PC-9 (cell line): ENCODE measurements around the gene TMEM9B. TPM values are rescaled to one million over a fixed set of nuclear protein-coding genes. Genes with fewer than 3 reads are reported as not detected.

Source experiments
- BruUV-seq: library from RNA; stranded (reverse); fragments of 400-500 nt; replicated peaks from 2 replicates; lab custom pipeline; 2021; lab: Mats Ljungman, UMichigan
- CTCF ChIA-PET: fragments of 300-600 bp; sonication (Branson Sonifier 250); formaldehyde crosslinking; loops from one replicate; lab custom pipeline; 2022; ENCODE audit warnings: antibody characterized with exemption; lab: Charles Lee
- POLR2A ChIA-PET: fragments of 300-600 bp; sonication (Branson Sonifier 250); formaldehyde crosslinking; loops from one replicate; lab custom pipeline; 2022; ENCODE audit warnings: antibody characterized with exemption; ENCODE audit not compliant: unreplicated experiment; lab: Charles Lee
- DNase-seq, 2 experiments: peaks; one replicate each; pipeline versions ENCODE4 v3.0.0 to v3.0.0-alpha.2; 2015 to 2022; ENCODE audit warnings: mixed read lengths in 1 of 2
- H2AFZ ChIP-seq: fragments of 200-600 bp; sonication (generic); 2 replicates; pipeline ENCODE4 v1.8.1; 2017; ENCODE audit warnings: antibody characterized with exemption
- H3F3A ChIP-seq: fragments of 200-600 bp; sonication (generic); 2 replicates; pipeline ENCODE4 v1.8.1; 2017; ENCODE audit warnings: antibody characterized with exemption, mild to moderate bottlenecking, low read depth; ENCODE audit not compliant: insufficient read depth
- H3K27ac ChIP-seq: fragments of 200-600 bp; sonication (generic); 2 replicates; pipeline ENCODE4 v1.6.1; 2016; ENCODE audit warnings: mixed run types
- H3K27me3 ChIP-seq: fragments of 200-600 bp; sonication (generic); 2 replicates; pipeline ENCODE4 v1.6.1; 2016; ENCODE audit warnings: low read depth, mixed run types; ENCODE audit not compliant: insufficient read depth
- H3K36me3 ChIP-seq: fragments of 200-600 bp; sonication (generic); 2 replicates; pipeline ENCODE4 v1.6.1; 2016; ENCODE audit warnings: low read depth, mixed run types
- H3K4me1 ChIP-seq: fragments of 200-600 bp; sonication (generic); replicated peaks from 2 replicates; pipeline ENCODE4 v1.6.1; 2016; ENCODE audit warnings: mixed run types; ENCODE audit not compliant: insufficient read depth
- H3K4me2 ChIP-seq: fragments of 200-600 bp; sonication (generic); 2 replicates; pipeline ENCODE4 v1.6.1; 2017; ENCODE audit warnings: mixed run types
- H3K4me3 ChIP-seq: fragments of 200-600 bp; sonication (generic); 2 replicates; pipeline ENCODE4 v1.6.1; 2016; ENCODE audit warnings: mixed run types
- H3K79me2 ChIP-seq: fragments of 200-600 bp; sonication (generic); 2 replicates; pipeline ENCODE4 v1.6.1; 2017; ENCODE audit warnings: low read depth, mixed run types
- H3K9me2 ChIP-seq: fragments of 200-600 bp; sonication (generic); 2 replicates; pipeline ENCODE4 v1.8.1; 2017; ENCODE audit warnings: mild to moderate bottlenecking; ENCODE audit not compliant: insufficient read depth
- H3K9me3 ChIP-seq: fragments of 200-600 bp; sonication (generic); 2 replicates; pipeline ENCODE4 v1.8.1; 2016; ENCODE audit warnings: low read depth; ENCODE audit not compliant: insufficient read depth
- H4K20me1 ChIP-seq: fragments of 200-600 bp; sonication (generic); 2 replicates; pipeline ENCODE4 v1.8.1; 2017; ENCODE audit not compliant: insufficient read depth
- EZH2 ChIP-seq: fragments of 200-600 bp; sonication (generic); IDR thresholded peaks from 2 replicates; pipeline ENCODE4 v1.8.0; 2017; ENCODE audit warnings: antibody characterized with exemption, low read depth
- intact Hi-C: fragments of 100-400 bp; cut with micrococcal nuclease; formaldehyde crosslinking; loops from one replicate; pipeline ENCODE4 v1.10.0; 2022; ENCODE audit not compliant: unreplicated experiment
- total RNA-seq: library from RNA; stranded (reverse); gene quantifications from 2 replicates; pipeline ENCODE4 v1.2.3, GENCODE V29; 2021
- TF ChIP-seq, protein P1 (sequence below): fragments of 200-600 bp; sonication (generic); conservative IDR thresholded peaks from 2 replicates; pipeline ENCODE4 v1.6.1; 2017; ENCODE audit warnings: mixed run types, antibody characterized with exemption, mild to moderate bottlenecking, moderate library complexity

The TMEM9B gene
- total RNA-seq, 1 experiment from 2014 or later, result 13.4 TPM

DNA sequence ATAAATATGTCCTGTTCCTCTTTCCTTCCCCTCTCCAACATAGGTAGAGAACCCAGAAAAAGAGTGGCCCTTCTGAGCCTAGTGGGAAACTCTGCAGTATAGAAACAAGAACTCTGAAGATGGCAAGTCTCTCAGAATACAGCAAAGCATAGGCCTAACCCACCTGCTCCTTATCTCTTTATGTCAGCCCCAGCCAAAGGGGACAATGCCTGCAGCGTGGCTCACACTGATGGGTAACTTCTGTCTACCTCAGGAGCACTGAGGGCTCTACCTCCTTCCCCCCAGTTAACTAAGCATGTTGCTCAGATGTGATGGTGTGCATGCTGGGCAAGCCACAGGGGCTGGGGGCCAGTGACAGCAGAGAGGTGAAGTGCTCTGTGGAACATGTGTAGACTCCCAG, 44.4 kb upstream of the TMEM9B start:
- Histone ChIP-seq H3K9me3 (no peaks in the 10 kb centered on the region), H3K79me2 (no peaks in the 10 kb centered on the region), H3F3A (no peaks in the 10 kb centered on the region), H3K4me2 (no peak overlapping the region), H3K4me3 (no peak overlapping the region), H3K9me2 (no peaks in the 10 kb centered on the region), H3K27ac (no peak overlapping the region), H4K20me1 (no peaks in the 10 kb centered on the region), H2AFZ (no peak overlapping the region), H3K27me3 (peaks cover 10% of the 10 kb centered on the region), H3K36me3 (no peaks in the 10 kb centered on the region), H3K4me1 (no peaks in the 10 kb centered on the region)
- ChIA-PET POLR2A (no interaction called here), CTCF (no interaction called here)
- no TSS peak for BruUV-seq
- DNase-seq, result no peak
- intact Hi-C loops, result no loop called here
- no peak for TF ChIP-seq EZH2
- TF ChIP-seq, protein P1, sequence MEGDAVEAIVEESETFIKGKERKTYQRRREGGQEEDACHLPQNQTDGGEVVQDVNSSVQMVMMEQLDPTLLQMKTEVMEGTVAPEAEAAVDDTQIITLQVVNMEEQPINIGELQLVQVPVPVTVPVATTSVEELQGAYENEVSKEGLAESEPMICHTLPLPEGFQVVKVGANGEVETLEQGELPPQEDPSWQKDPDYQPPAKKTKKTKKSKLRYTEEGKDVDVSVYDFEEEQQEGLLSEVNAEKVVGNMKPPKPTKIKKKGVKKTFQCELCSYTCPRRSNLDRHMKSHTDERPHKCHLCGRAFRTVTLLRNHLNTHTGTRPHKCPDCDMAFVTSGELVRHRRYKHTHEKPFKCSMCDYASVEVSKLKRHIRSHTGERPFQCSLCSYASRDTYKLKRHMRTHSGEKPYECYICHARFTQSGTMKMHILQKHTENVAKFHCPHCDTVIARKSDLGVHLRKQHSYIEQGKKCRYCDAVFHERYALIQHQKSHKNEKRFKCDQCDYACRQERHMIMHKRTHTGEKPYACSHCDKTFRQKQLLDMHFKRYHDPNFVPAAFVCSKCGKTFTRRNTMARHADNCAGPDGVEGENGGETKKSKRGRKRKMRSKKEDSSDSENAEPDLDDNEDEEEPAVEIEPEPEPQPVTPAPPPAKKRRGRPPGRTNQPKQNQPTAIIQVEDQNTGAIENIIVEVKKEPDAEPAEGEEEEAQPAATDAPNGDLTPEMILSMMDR, result no peak

DNA sequence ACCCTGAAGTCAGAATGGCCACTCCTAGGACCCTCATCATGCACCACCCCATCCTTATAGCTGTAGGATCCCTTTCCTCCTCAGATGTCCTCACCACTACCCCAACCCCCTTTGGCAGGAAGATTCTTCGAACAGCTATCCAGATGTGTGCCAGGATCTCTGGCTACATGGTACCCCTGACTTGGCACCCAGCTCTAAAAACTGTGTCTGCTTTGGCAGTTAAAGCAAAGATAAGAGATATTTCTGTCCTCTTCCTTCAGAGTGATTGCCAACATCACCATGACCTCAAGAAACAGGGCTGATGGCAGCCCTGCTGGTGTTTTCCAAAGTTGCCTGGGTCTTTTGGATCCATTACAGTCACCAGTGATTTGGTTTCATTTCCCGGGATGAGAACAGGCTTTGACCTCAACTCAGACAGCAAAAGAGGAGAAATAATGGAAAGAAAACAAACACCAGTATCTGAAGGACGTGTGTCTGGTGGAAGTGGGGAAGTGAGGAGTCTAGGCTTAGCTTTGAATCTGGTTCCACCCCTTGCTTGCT, 43.8 kb upstream of the TMEM9B start:
- Histone ChIP-seq H3K4me2 (no peak overlapping the region), H3F3A (no peaks in the 10 kb centered on the region), H3K36me3 (no peaks in the 10 kb centered on the region), H3K79me2 (no peaks in the 10 kb centered on the region), H3K9me2 (no peaks in the 10 kb centered on the region), H3K4me1 (no peaks in the 10 kb centered on the region), H3K4me3 (no peak overlapping the region), H2AFZ (no peak overlapping the region), H3K27ac (no peak overlapping the region), H3K27me3 (peaks cover 16% of the 10 kb centered on the region), H3K9me3 (no peaks in the 10 kb centered on the region), H4K20me1 (no peaks in the 10 kb centered on the region)
- ChIA-PET POLR2A (no interaction called here), CTCF (no interaction called here)
- BruUV-seq, result no TSS peak
- no peak for DNase-seq
- intact Hi-C loops, result no loop called here
- TF ChIP-seq EZH2, result no peak
- TF ChIP-seq, protein P1, result no peak

DNA sequence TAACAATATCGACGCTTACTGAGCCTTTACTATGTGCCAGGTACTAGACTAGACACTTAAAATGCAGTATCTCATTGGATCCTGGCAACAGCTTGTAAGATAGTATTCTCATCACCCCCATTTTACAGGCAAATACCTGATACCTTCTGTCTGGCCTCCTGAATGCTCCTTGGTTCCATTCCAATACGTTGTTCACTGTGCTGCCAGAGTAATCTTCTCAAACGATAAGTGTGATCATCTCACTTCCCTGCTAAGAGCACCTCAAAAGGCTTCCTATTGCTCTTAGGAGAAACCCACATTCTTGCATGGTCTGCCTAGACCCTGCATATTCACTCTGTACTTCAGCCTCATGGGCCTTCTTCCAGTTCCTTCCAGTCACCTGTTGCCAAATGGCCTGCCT, 40.8 kb upstream of the TMEM9B start:
- Histone ChIP-seq H2AFZ (no peak overlapping the region), H3K36me3 (no peaks in the 10 kb centered on the region), H3K4me3 (no peak overlapping the region), H3K9me3 (no peaks in the 10 kb centered on the region), H4K20me1 (no peaks in the 10 kb centered on the region), H3K9me2 (no peaks in the 10 kb centered on the region), H3K4me1 (no peaks in the 10 kb centered on the region), H3K4me2 (no peak overlapping the region), H3F3A (no peaks in the 10 kb centered on the region), H3K27me3 (peaks cover 20% of the 10 kb centered on the region), H3K27ac (no peak overlapping the region), H3K79me2 (no peaks in the 10 kb centered on the region)
- BruUV-seq, result no TSS peak
- CTCF ChIA-PET, result interaction anchor here (0.7 kb wide), 1 partner anchor 12 kb away, joined by 4 read pairs; no protein-coding TSS in a partner anchor
- DNase-seq, result no peak
- TF ChIP-seq EZH2, result no peak
- TF ChIP-seq, protein P1, result no peak
- intact Hi-C loops, result no loop called here
- POLR2A ChIA-PET, result no interaction called here
